H1 (cell line): ENCODE measurements around the gene IQGAP1. TPM values are rescaled to one million over a fixed set of nuclear protein-coding genes. Genes with fewer than 3 reads are reported as not detected.

Experiments
- CTCF ChIA-PET: fragments of 300-600 bp; sonication (Branson Sonifier 250); formaldehyde crosslinking; loops from one replicate; lab custom pipeline; 2021; ENCODE audit not compliant: partially characterized antibody; lab: Charles Lee
- POLR2A ChIA-PET: fragments of 300-600 bp; sonication (Branson Sonifier 250); formaldehyde crosslinking; loops from one replicate; lab custom pipeline; 2021; ENCODE audit warnings: inconsistent platforms; ENCODE audit not compliant: partially characterized antibody; lab: Charles Lee
- DNase-seq, 2 experiments: peaks; one replicate each; pipeline versions ENCODE4 v3.0.0 to v3.0.0-alpha.2; 2010 to 2022; ENCODE audit warnings: low spot score in 2 of 2, low read depth in 1 of 2, mixed read lengths in 1 of 2
- FAIRE-seq: peaks from 2 replicates; lab custom pipeline; 2011; peaks lifted over from hg19 to GRCh38; lab: Jason Lieb, UNC
- H2AFZ ChIP-seq: 2 replicates; pipeline ENCODE4 v1.8.1; 2012; ENCODE audit warnings: low read length, inconsistent platforms
- H2AK5ac ChIP-seq: 2 replicates; pipeline ENCODE4 v1.6.1; 2013; ENCODE audit warnings: low read depth, low read length
- H2BK120ac ChIP-seq: replicated peaks from 2 replicates; pipeline ENCODE3; 2013; ENCODE audit warnings: low read depth, low read length, inconsistent platforms
- H2BK12ac ChIP-seq: 2 replicates; pipeline ENCODE4 v1.6.1; 2013; ENCODE audit warnings: low read depth, low read length
- H2BK15ac ChIP-seq: 2 replicates; pipeline ENCODE4 v1.6.1; 2013; ENCODE audit warnings: low read length
- H2BK20ac ChIP-seq: 2 replicates; pipeline ENCODE4 v1.6.1; 2013; ENCODE audit warnings: low read length
- H2BK5ac ChIP-seq: 2 replicates; pipeline ENCODE4 v1.6.1; 2013; ENCODE audit warnings: low read depth, low read length
- H3K14ac ChIP-seq: 2 replicates; pipeline ENCODE4 v1.6.1; 2013; ENCODE audit warnings: inconsistent platforms; ENCODE audit not compliant: insufficient read length
- H3K18ac ChIP-seq: 2 replicates; pipeline ENCODE4 v1.6.1; 2013; ENCODE audit warnings: low read length; ENCODE audit errors: extremely low read depth
- H3K23ac ChIP-seq: 2 replicates; pipeline ENCODE4 v1.6.1; 2013; ENCODE audit warnings: inconsistent platforms; ENCODE audit not compliant: insufficient read length
- H3K23me2 ChIP-seq: 2 replicates; pipeline ENCODE4 v1.6.1; 2013; ENCODE audit warnings: low read depth, low read length
- H3K27ac ChIP-seq: 2 replicates; pipeline ENCODE4 v1.6.1; 2011; ENCODE audit warnings: low read depth, low read length, inconsistent platforms
- H3K27me3 ChIP-seq, 4 experiments: replicated peaks in 1 of 4; 1 replicate in 1 of 4; 2 replicates in 3 of 4; pipeline versions ENCODE4 v1.6.1 to v1.8.1; 2011 to 2013; ENCODE audit warnings: low read length in 3 of 4, mild to moderate bottlenecking in 3 of 4, inconsistent platforms in 2 of 4, mixed read lengths in 2 of 4, moderate library complexity in 1 of 4; ENCODE audit not compliant: control insufficient read depth in 3 of 4, insufficient read depth in 3 of 4; ENCODE audit errors: extremely low read depth in 1 of 4
- H3K36me3 ChIP-seq, 4 experiments: 2 replicates each; pipeline versions ENCODE4 v1.6.1 to v1.8.1; 2011 to 2013; ENCODE audit warnings: mild to moderate bottlenecking in 4 of 4, low read length in 3 of 4, moderate library complexity in 2 of 4, control low read depth in 1 of 4, inconsistent platforms in 1 of 4; ENCODE audit not compliant: insufficient read depth in 4 of 4, control insufficient read depth in 2 of 4
- H3K4ac ChIP-seq: replicated peaks from 2 replicates; pipeline ENCODE3; 2013; ENCODE audit warnings: low read length, low read depth, mixed read lengths, inconsistent platforms; ENCODE audit not compliant: insufficient read length
- H3K4me1 ChIP-seq, 4 experiments: replicated peaks in 1 of 4; 1 replicate in 1 of 4; 2 replicates in 3 of 4; pipeline versions ENCODE4 v1.6.1 to v1.8.1; 2011 to 2013; ENCODE audit warnings: low read length in 3 of 4, inconsistent platforms in 2 of 4, mixed read lengths in 1 of 4; ENCODE audit not compliant: insufficient read depth in 4 of 4, control insufficient read depth in 3 of 4
- H3K4me2 ChIP-seq, 2 experiments: 2 replicates each; pipeline versions ENCODE4 v1.6.1 to v1.8.1; 2011 to 2013; ENCODE audit warnings: low read depth in 2 of 2, low read length in 2 of 2, control low read depth in 1 of 2, inconsistent platforms in 1 of 2, mild to moderate bottlenecking in 1 of 2; ENCODE audit not compliant: insufficient read depth in 1 of 2
- H3K4me3 ChIP-seq, 4 experiments: fragments of 200-600, 300-600 bp in 1 of 4; sonication (generic), shearing (Covaris generic), sonication (Bioruptor Twin) in 1 of 4; 2 replicates each; pipeline versions ENCODE4 v1.5.1 to v1.8.1; 2011 to 2016; ENCODE audit warnings: low read length in 4 of 4, low read depth in 3 of 4, control low read depth in 2 of 4, inconsistent platforms in 2 of 4, mild to moderate bottlenecking in 2 of 4, mixed read lengths in 1 of 4, moderate library complexity in 1 of 4; ENCODE audit not compliant: insufficient read depth in 2 of 4; ENCODE audit errors: extremely low read depth in 1 of 4
- H3K56ac ChIP-seq: replicated peaks from 2 replicates; pipeline ENCODE3; 2013; ENCODE audit warnings: low read depth, mild to moderate bottlenecking, mixed read lengths, low read length, inconsistent platforms; ENCODE audit not compliant: insufficient read length
- H3K79me1 ChIP-seq: 2 replicates; pipeline ENCODE4 v1.6.1; 2013; ENCODE audit warnings: low read depth, low read length, control low read depth
- H3K79me2 ChIP-seq, 2 experiments: 2 replicates each; pipeline versions ENCODE4 v1.6.1 to v1.8.1; 2012 to 2013; ENCODE audit warnings: low read length in 2 of 2, mild to moderate bottlenecking in 2 of 2, inconsistent platforms in 1 of 2; ENCODE audit not compliant: insufficient read depth in 2 of 2, control insufficient read depth in 1 of 2
- H3K9ac ChIP-seq, 4 experiments: replicated peaks in 1 of 4; 1 replicate in 1 of 4; 2 replicates in 3 of 4; pipeline versions ENCODE4 v1.6.1 to v1.8.1; 2011 to 2013; ENCODE audit warnings: low read depth in 3 of 4, low read length in 3 of 4, control low read depth in 2 of 4, mild to moderate bottlenecking in 2 of 4, moderate library complexity in 2 of 4, inconsistent platforms in 1 of 4; ENCODE audit errors: extremely low read depth in 1 of 4
- H3K9me3 ChIP-seq, 2 experiments: 2 replicates each; pipeline versions ENCODE4 v1.6.1 to v1.8.1; 2012 to 2013; ENCODE audit warnings: mild to moderate bottlenecking in 2 of 2, moderate library complexity in 2 of 2, control low read depth in 1 of 2, inconsistent platforms in 1 of 2, low read depth in 1 of 2, low read length in 1 of 2, mixed read lengths in 1 of 2; ENCODE audit not compliant: insufficient read depth in 2 of 2
- H4K20me1 ChIP-seq, 2 experiments: replicated peaks in 1 of 2; 2 replicates each; pipeline versions ENCODE3 to v1.8.1; 2011 to 2013; ENCODE audit warnings: inconsistent platforms in 2 of 2, low read length in 2 of 2, mild to moderate bottlenecking in 1 of 2; ENCODE audit not compliant: insufficient read depth in 2 of 2, control insufficient read depth in 1 of 2
- H4K5ac ChIP-seq: 2 replicates; pipeline ENCODE4 v1.6.1; 2013; ENCODE audit warnings: low read length, low read depth, mixed read lengths, inconsistent platforms; ENCODE audit not compliant: insufficient read length
- H4K8ac ChIP-seq: 2 replicates; pipeline ENCODE4 v1.8.0; 2013; ENCODE audit warnings: mild to moderate bottlenecking, moderate library complexity, low read length, inconsistent platforms; ENCODE audit not compliant: insufficient read depth; ENCODE audit errors: extremely low read depth
- H4K91ac ChIP-seq: replicated peaks from 2 replicates; pipeline ENCODE3; 2013; ENCODE audit warnings: low read length, mixed read lengths, inconsistent platforms; ENCODE audit not compliant: insufficient read length
- CBX8 ChIP-seq: fragments of 300-800, 300-1000 bp; sonication (generic); IDR thresholded peaks from 2 replicates; pipeline ENCODE4 v1.7.1; 2016; ENCODE audit warnings: low read depth, low read length, borderline replicate concordance
- CREB1 ChIP-seq: IDR thresholded peaks from 2 replicates; pipeline ENCODE4 v1.6.1; 2012; ENCODE audit warnings: inconsistent platforms
- CTBP2 ChIP-seq: IDR thresholded peaks from 2 replicates; pipeline ENCODE4 v1.7.0; 2011; ENCODE audit warnings: borderline replicate concordance, mild to moderate bottlenecking, moderate library complexity, mixed read lengths, low read length; ENCODE audit not compliant: insufficient read depth, insufficient read length
- EZH2 ChIP-seq: fragments of 200-600 bp; sonication (generic); IDR thresholded peaks from 2 replicates; pipeline ENCODE4 v1.7.1; 2012; ENCODE audit warnings: low read depth, mild to moderate bottlenecking, moderate library complexity, low read length, inconsistent platforms; ENCODE audit not compliant: severe bottlenecking
- HDAC6 ChIP-seq: IDR thresholded peaks from one replicate; pipeline ENCODE4 v1.7.1; 2012; ENCODE audit warnings: low read depth, mild to moderate bottlenecking, inconsistent platforms, low read length, moderate library complexity
- KDM1A ChIP-seq: fragments of 200-600, 300-600 bp; sonication (generic); IDR thresholded peaks from 2 replicates; pipeline ENCODE4 v1.7.1; 2016; ENCODE audit warnings: mild to moderate bottlenecking, low read length, borderline replicate concordance
- KDM4A ChIP-seq: IDR thresholded peaks from one replicate; pipeline ENCODE4 v1.7.1; 2012; ENCODE audit warnings: low read depth, mild to moderate bottlenecking, moderate library complexity, low read length, inconsistent platforms; ENCODE audit not compliant: severe bottlenecking
- SAP30 ChIP-seq: fragments of 300-600 bp; sonication (generic); IDR thresholded peaks from 2 replicates; pipeline ENCODE4 v1.7.1; 2012; ENCODE audit warnings: low read length, moderate library complexity, mild to moderate bottlenecking, inconsistent platforms; ENCODE audit not compliant: insufficient read depth, insufficient replicate concordance
- YY1 ChIP-seq: IDR thresholded peaks from 2 replicates; pipeline ENCODE4 v1.6.1; 2011; ENCODE audit warnings: low read depth, mild to moderate bottlenecking, low read length
- WGBS, 2 experiments: shearing (Covaris generic) in 1 of 2; methylation state at CpG; one replicate each; pipeline versions ENCODE4 v1.1.6 to v1.1.7; 2013 to 2015; ENCODE audit warnings: low lambda C conversion rate in 2 of 2, mixed read lengths in 2 of 2, inconsistent platforms in 1 of 2, low coverage in 1 of 2, missing lambda C conversion rate in 1 of 2; ENCODE audit not compliant: insufficient replicate concordance in 2 of 2, insufficient coverage in 1 of 2, insufficient read length in 1 of 2; ENCODE audit errors: extremely low coverage in 1 of 2, missing lambda C conversion rate in 1 of 2; 5-methylcytosine and 5-hydroxymethylcytosine counted together
- polyA plus RNA-seq, 7 experiments: library from polyadenylated mRNA; depleted of rRNA in 3 of 7; stranded (reverse) in 5 of 7; unstranded in 2 of 7; fragments of >200 nt in 5 of 7; fragments of 200-250 nt in 2 of 7; gene quantifications; 1 replicate in 5 of 7; 2 replicates in 1 of 7; 4 replicates in 1 of 7; pipeline versions ENCODE4 v1.2.1 to v1.2.3, GENCODE V29; 2011 to 2013; ENCODE audit warnings: missing spikeins in 2 of 7, mixed read lengths in 2 of 7
- total RNA-seq: library from RNA; stranded (reverse); fragmentation: NEBNext Ultra II Directional; extraction: Animal tissue kit (Norgen Biotek cat#: 25700); gene quantifications from 2 replicates; pipeline ENCODE4 v1.2.1, GENCODE V29; 2021
- TF ChIP-seq, protein P1 (sequence below), 3 experiments: IDR thresholded peaks; 1 replicate in 2 of 3; 2 replicates in 1 of 3; pipeline versions ENCODE4 v1.5.1 to v1.6.1; 2011; ENCODE audit warnings: low read length in 3 of 3, mild to moderate bottlenecking in 3 of 3, inconsistent platforms in 2 of 3, low read depth in 1 of 3, moderate library complexity in 1 of 3; ENCODE audit not compliant: insufficient read depth in 1 of 3; ENCODE audit errors: control extremely low read depth in 1 of 3
- TF ChIP-seq, protein P2 (sequence below): IDR thresholded peaks from 2 replicates; pipeline ENCODE4 v1.6.1; 2012; ENCODE audit warnings: inconsistent platforms

Gene IQGAP1
- total and polyA plus RNA-seq, 2 of the 8 experiments (the other 6 are each of a cell fraction or from before 2014, with no cell fraction given) = 56.0 to 138 TPM

DNA sequence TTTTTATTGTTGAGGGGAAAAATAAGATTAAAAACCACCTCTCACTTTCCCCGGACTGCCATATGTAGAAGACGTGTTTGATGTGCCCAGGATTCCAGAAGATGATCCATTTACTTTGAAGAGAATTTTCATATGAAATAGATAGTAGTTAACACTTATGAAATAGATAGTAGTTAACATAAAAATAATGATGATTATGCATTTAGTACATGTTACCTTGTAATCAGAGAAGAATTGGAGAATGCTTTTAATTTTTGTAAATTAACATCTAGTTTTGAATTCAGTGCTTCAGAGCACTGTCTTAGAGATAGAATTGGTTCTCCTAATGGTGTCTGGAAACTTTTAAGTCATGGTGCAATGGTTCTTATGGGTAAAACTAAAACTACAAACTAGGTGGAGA, 95.6 kb downstream of the IQGAP1 start:
- no peak overlapping the region for H3K4me3 ChIP-seq
- H3K14ac ChIP-seq = no peak overlapping the region
- DNase-seq (no peak), FAIRE-seq (no peak)
- no peak overlapping the region for H3K56ac ChIP-seq
- H3K79me2 ChIP-seq = no peaks in the 10 kb centered on the region
- H2AFZ ChIP-seq = no peak overlapping the region
- H2AK5ac ChIP-seq = no peak overlapping the region
- H2BK15ac ChIP-seq = no peak overlapping the region
- no peak overlapping the region for H4K8ac ChIP-seq
- no peaks in the 10 kb centered on the region for H3K23me2 ChIP-seq
- no peaks in the 10 kb centered on the region for H3K9me3 ChIP-seq
- no peak overlapping the region for H2BK20ac ChIP-seq
- H3K4ac ChIP-seq = no peak overlapping the region
- no peak overlapping the region for H4K5ac ChIP-seq
- ChIA-PET CTCF (interaction anchor here (0.8 to 9.5 kb wide), 7 partner anchors 13 to 448 kb away, joined by 3 to 175 read pairs (median 14); no protein-coding TSS in a partner anchor), POLR2A (no interaction called here)
- no peaks in the 10 kb centered on the region for H3K27me3 ChIP-seq
- H4K91ac ChIP-seq = no peak overlapping the region
- no peak overlapping the region for H3K27ac ChIP-seq
- no peak overlapping the region for H2BK12ac ChIP-seq
- no peak overlapping the region for H3K18ac ChIP-seq
- no peak overlapping the region for H3K23ac ChIP-seq
- no peaks in the 10 kb centered on the region for H3K79me1 ChIP-seq
- H4K20me1 ChIP-seq = peaks cover 0 to 3% of the 10 kb centered on the region in 2 experiments
- H3K9ac ChIP-seq = no peak overlapping the region
- no peak overlapping the region for H2BK5ac ChIP-seq
- WGBS, 2 experiments = 86% methylated on average over 2 of the region's 2 CpGs; no CpG with 5 or more reads in 1 of the 2 experiments
- no peaks in the 10 kb centered on the region for H3K4me1 ChIP-seq
- peaks cover 19 to 61% (median 40%) of the 10 kb centered on the region in 4 experiments for H3K36me3 ChIP-seq
- no peak overlapping the region for H2BK120ac ChIP-seq
- no peak overlapping the region for H3K4me2 ChIP-seq
- TF ChIP-seq, protein P1, sequence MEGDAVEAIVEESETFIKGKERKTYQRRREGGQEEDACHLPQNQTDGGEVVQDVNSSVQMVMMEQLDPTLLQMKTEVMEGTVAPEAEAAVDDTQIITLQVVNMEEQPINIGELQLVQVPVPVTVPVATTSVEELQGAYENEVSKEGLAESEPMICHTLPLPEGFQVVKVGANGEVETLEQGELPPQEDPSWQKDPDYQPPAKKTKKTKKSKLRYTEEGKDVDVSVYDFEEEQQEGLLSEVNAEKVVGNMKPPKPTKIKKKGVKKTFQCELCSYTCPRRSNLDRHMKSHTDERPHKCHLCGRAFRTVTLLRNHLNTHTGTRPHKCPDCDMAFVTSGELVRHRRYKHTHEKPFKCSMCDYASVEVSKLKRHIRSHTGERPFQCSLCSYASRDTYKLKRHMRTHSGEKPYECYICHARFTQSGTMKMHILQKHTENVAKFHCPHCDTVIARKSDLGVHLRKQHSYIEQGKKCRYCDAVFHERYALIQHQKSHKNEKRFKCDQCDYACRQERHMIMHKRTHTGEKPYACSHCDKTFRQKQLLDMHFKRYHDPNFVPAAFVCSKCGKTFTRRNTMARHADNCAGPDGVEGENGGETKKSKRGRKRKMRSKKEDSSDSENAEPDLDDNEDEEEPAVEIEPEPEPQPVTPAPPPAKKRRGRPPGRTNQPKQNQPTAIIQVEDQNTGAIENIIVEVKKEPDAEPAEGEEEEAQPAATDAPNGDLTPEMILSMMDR (IDR thresholded peaks at IDR 0.05; ENCODE audit: control extremely low read depth in 1 of 3, insufficient read depth in 1 of 3, low read depth in 1 of 3, low read length in 3 of 3) = no peak
- TF ChIP-seq CREB1 (no peak), EZH2 (no peak), KDM1A (no peak), YY1 (no peak), CTBP2 (no peak), CBX8 (no peak), HDAC6 (no peak), SAP30 (no peak), KDM4A (no peak)
- TF ChIP-seq, protein P2, sequence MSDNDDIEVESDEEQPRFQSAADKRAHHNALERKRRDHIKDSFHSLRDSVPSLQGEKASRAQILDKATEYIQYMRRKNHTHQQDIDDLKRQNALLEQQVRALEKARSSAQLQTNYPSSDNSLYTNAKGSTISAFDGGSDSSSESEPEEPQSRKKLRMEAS = no peak
